ENCODE data around the gene GPR55. TPM values are rescaled to one million over a fixed set of nuclear protein-coding genes. Genes with fewer than 3 reads are reported as not detected.
A peak's percentile ranks its signal among the peaks of the same experiment; 100 is the strongest.

GPR55 gene
- polyA plus RNA-seq, 4 donors, result 0.22 to 1.6 (median 0.56) TPM

GRCh38 chr2:230874456-230874855 is 50.6 kb downstream of the GPR55 start:
- Histone ChIP-seq H3K27me3 (ENCODE audit: control insufficient read depth in 3 of 3, insufficient read depth in 3 of 3, low read length in 3 of 3) (no peaks in the 10 kb centered on the region), H3K4me1 (ENCODE audit: control insufficient read depth in 3 of 3, insufficient read depth in 2 of 3, low read depth in 1 of 3, low read length in 2 of 3) (peaks cover 0 to 74% (median 14%) of the 10 kb centered on the region in 3 donors), H3K9me3 (ENCODE audit: control insufficient read depth in 2 of 2, insufficient read depth in 1 of 2, low read depth in 1 of 2, low read length in 1 of 2) (no peaks in the 10 kb centered on the region), H3K27ac (ENCODE audit: low read depth in 1 of 3, low read length in 2 of 3) (peak overlapping the region in 1 of 3 donors; percentile 41), H3K4me3 (ENCODE audit: low read depth in 1 of 3, low read length in 3 of 3) (no peak overlapping the region), H3K36me3 (ENCODE audit: control insufficient read depth in 3 of 3, insufficient read depth in 2 of 3, low read depth in 1 of 3, low read length in 3 of 3) (peaks cover 3 to 99% (median 3%) of the 10 kb centered on the region in 3 donors)
- WGBS, 3 donors, result 87 to 92% (median 90%) methylated on average over 11 of the region's 11 CpGs
- FAIRE-seq (no peak), DNase-seq (no peak)

GRCh38 chr2:230873661-230874401 is 51.2 kb downstream of the GPR55 start:
- H3K4me1 ChIP-seq (ENCODE audit: control insufficient read depth in 3 of 3, insufficient read depth in 2 of 3, low read depth in 1 of 3, low read length in 2 of 3), result peaks cover 0 to 74% (median 14%) of the 10 kb centered on the region in 3 donors
- no peak for FAIRE-seq
- WGBS, 3 donors, result 73 to 79% (median 77%) methylated on average over 13 of the region's 13 CpGs

DNA sequence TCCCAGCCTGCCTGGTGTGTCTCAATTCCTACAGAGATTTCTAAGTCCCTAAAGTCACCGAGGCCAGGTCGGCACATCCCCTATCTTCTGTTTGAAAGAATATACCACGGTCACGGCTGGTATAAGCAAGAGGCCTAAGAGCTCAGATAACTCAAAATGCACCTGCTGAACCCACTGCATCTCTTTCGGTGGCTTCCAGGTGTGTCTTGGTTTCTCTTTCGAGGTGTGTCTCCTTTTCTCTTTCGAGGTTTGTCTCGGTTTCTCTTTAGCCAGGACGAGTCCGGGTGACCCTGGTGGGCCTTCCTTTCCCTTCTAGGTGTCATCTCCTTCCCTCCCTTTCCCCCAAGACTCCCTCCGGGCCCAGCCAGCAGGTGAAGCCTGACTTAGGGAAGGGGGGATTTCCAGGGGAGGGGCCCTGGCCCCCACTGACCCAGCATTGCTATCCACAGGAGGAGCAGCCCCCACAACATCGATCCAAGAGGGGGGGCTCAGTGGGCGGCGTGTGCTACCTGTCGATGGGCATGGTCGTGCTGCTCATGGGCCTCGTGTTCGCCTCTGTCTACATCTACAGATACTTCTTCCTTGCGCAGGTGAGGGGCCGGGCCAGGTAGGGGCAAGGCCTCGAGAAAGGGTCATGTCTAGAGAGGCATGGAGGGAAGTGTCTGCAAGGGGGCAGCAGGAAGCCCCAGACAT is 51.9 kb downstream of the GPR55 start:
- WGBS, 3 donors, result 55 to 72% (median 56%) methylated on average over 21 of the region's 21 CpGs
- no peak for FAIRE-seq
- H3K36me3 ChIP-seq (ENCODE audit: control insufficient read depth in 3 of 3, insufficient read depth in 2 of 3, low read depth in 1 of 3, low read length in 3 of 3), result peaks cover 2 to 97% (median 3%) of the 10 kb centered on the region in 3 donors
- H3K4me1 ChIP-seq (ENCODE audit: control insufficient read depth in 3 of 3, insufficient read depth in 2 of 3, low read depth in 1 of 3, low read length in 2 of 3), result peaks cover 0 to 74% (median 12%) of the 10 kb centered on the region in 3 donors
- DNase-seq, result peak in 1 of 2 donors; percentile 55
- no peak overlapping the region for H3K4me3 ChIP-seq (ENCODE audit: low read depth in 1 of 3, low read length in 3 of 3)
- H3K27me3 ChIP-seq (ENCODE audit: control insufficient read depth in 3 of 3, insufficient read depth in 3 of 3, low read length in 3 of 3), result no peaks in the 10 kb centered on the region
- peak overlapping the region in 2 of 3 donors; percentile 32 to 75 for H3K27ac ChIP-seq (ENCODE audit: low read depth in 1 of 3, low read length in 2 of 3)
- no peaks in the 10 kb centered on the region for H3K9me3 ChIP-seq (ENCODE audit: control insufficient read depth in 2 of 2, insufficient read depth in 1 of 2, low read depth in 1 of 2, low read length in 1 of 2)

More at GRCh38 chr2:230873661-230874401, 51.2 kb downstream of the GPR55 start:
- Histone ChIP-seq H3K4me3 (ENCODE audit: low read depth in 1 of 3, low read length in 3 of 3) (no peak overlapping the region), H3K9me3 (ENCODE audit: control insufficient read depth in 2 of 2, insufficient read depth in 1 of 2, low read depth in 1 of 2, low read length in 1 of 2) (no peaks in the 10 kb centered on the region), H3K36me3 (ENCODE audit: control insufficient read depth in 3 of 3, insufficient read depth in 2 of 3, low read depth in 1 of 3, low read length in 3 of 3) (peaks cover 3 to 98% (median 3%) of the 10 kb centered on the region in 3 donors), H3K27ac (ENCODE audit: low read depth in 1 of 3, low read length in 2 of 3) (peak overlapping the region in 1 of 3 donors; percentile 75), H3K27me3 (ENCODE audit: control insufficient read depth in 3 of 3, insufficient read depth in 3 of 3, low read length in 3 of 3) (no peaks in the 10 kb centered on the region)
- no peak for DNase-seq

DNA sequence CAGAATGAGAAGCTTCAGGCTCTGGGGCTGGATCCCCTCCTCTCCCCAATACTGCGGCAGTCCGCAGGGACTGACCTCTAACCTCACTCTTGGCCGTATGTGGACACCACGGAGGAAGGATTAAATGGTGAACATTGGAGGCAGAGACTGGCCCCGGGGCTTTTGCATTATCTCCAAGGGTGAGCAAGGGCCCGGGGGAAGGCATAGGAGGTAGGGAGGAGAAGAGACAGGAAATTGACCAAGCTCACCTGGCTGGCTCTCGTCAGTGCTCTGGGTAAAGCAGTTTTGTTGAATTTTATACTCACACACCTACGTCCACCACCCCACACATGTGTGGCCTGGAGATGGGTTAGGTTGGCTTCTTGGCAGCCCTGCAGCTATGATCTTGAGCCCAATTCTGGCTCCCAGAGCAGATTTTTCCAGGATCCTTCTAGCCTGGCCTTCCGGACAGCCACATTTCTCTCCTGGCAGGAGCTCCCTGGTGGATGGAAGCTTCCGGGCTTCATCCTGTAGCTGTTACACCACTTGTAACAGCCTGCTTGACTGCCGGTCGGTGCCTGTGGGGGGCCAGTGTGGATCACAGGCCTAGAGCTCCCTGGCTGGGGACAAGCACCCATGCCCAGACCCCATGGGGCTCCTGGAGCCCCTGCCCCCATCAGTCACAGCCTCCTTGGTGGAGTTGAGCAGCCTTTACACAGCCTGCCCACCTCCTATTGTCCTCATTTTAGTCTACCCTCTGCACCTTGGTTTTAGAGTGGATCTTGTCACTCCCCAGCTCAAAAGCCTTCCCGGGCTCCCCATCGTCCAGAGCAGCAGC is 52.7 kb downstream of the GPR55 start:
- Histone ChIP-seq H3K9me3 (ENCODE audit: control insufficient read depth in 2 of 2, insufficient read depth in 1 of 2, low read depth in 1 of 2, low read length in 1 of 2) (no peaks in the 10 kb centered on the region), H3K4me1 (ENCODE audit: control insufficient read depth in 3 of 3, insufficient read depth in 2 of 3, low read depth in 1 of 3, low read length in 2 of 3) (peaks cover 0 to 72% (median 7%) of the 10 kb centered on the region in 3 donors), H3K36me3 (ENCODE audit: control insufficient read depth in 3 of 3, insufficient read depth in 2 of 3, low read depth in 1 of 3, low read length in 3 of 3) (peaks cover 0 to 96% (median 3%) of the 10 kb centered on the region in 3 donors), H3K27me3 (ENCODE audit: control insufficient read depth in 3 of 3, insufficient read depth in 3 of 3, low read length in 3 of 3) (no peaks in the 10 kb centered on the region), H3K4me3 (ENCODE audit: low read depth in 1 of 3, low read length in 3 of 3) (no peak overlapping the region), H3K27ac (ENCODE audit: low read depth in 1 of 3, low read length in 2 of 3) (peak overlapping the region in 2 of 3 donors; percentile 32 to 65)
- no peak for DNase-seq
- no peak for FAIRE-seq
- WGBS, 3 donors, result 84 to 90% (median 89%) methylated on average over 14 of the region's 14 CpGs

DNA sequence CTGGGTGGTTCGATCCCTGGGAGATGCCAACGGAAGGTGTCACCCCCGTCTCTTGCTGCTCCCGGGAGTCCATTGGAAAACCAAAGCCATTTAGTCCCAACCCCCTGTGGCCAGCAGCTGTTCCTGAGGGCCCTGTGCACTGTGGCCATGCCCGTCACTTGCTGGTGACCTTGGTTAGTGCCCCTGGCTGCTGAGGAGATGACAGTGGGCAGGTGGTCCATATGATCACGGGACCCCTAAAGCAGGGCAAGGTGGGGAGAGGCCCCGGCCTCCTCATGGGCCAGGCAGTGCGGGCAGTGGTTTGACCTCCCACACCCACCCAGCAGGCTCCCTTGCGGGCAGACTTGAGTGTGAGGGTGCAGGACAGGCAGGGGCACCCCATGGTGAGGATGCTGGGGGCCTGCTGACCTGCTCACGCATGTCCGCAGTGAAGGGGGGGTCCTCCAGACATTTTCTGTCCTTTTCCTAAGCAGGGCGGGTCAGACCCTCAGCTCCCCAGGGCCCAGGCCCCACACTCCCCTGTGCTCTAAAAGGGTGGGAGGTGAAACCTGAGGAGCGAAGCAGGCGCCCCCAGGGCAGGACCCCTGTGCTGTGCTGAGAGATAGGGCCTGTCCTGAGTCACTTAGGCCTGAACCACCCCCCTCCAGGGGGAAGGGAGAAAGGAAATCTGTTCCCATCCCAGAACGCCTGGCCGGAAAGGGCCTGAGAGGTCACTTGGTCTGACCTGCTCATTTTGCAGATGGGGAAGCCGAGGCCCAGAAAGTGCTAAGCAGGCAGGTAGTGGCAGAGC is 53.5 kb downstream of the GPR55 start:
- Histone ChIP-seq H3K27me3 (ENCODE audit: control insufficient read depth in 3 of 3, insufficient read depth in 3 of 3, low read length in 3 of 3) (no peaks in the 10 kb centered on the region), H3K36me3 (ENCODE audit: control insufficient read depth in 3 of 3, insufficient read depth in 2 of 3, low read depth in 1 of 3, low read length in 3 of 3) (peaks cover 0 to 95% (median 3%) of the 10 kb centered on the region in 3 donors), H3K9me3 (ENCODE audit: control insufficient read depth in 2 of 2, insufficient read depth in 1 of 2, low read depth in 1 of 2, low read length in 1 of 2) (no peaks in the 10 kb centered on the region), H3K27ac (ENCODE audit: low read depth in 1 of 3, low read length in 2 of 3) (peak overlapping the region in 2 of 3 donors; percentile 46 to 80), H3K4me1 (ENCODE audit: control insufficient read depth in 3 of 3, insufficient read depth in 2 of 3, low read depth in 1 of 3, low read length in 2 of 3) (peaks cover 0 to 72% (median 9%) of the 10 kb centered on the region in 3 donors), H3K4me3 (ENCODE audit: low read depth in 1 of 3, low read length in 3 of 3) (no peak overlapping the region)
- 78 to 97% (median 80%) methylated on average over 17 of the region's 17 CpGs for WGBS, 3 donors
- FAIRE-seq (no peak), DNase-seq (no peak)

- 50 to 78% (median 77%) methylated on average over 18 of the region's 18 CpGs for WGBS, 3 donors
- FAIRE-seq (no peak), DNase-seq (peak in 1 of 2 donors; percentile 88)
- Histone ChIP-seq H3K27ac (ENCODE audit: low read depth in 1 of 3, low read length in 2 of 3) (peak overlapping the region in 2 of 3 donors; percentile 48 to 80), H3K27me3 (ENCODE audit: control insufficient read depth in 3 of 3, insufficient read depth in 3 of 3, low read length in 3 of 3) (no peaks in the 10 kb centered on the region), H3K9me3 (ENCODE audit: control insufficient read depth in 2 of 2, insufficient read depth in 1 of 2, low read depth in 1 of 2, low read length in 1 of 2) (no peaks in the 10 kb centered on the region), H3K4me1 (ENCODE audit: control insufficient read depth in 3 of 3, insufficient read depth in 2 of 3, low read depth in 1 of 3, low read length in 2 of 3) (peaks cover 0 to 74% (median 10%) of the 10 kb centered on the region in 3 donors), H3K4me3 (ENCODE audit: low read depth in 1 of 3, low read length in 3 of 3) (no peak overlapping the region), H3K36me3 (ENCODE audit: control insufficient read depth in 3 of 3, insufficient read depth in 2 of 3, low read depth in 1 of 3, low read length in 3 of 3) (peaks cover 0 to 91% (median under 1%) of the 10 kb centered on the region in 3 donors)
Measured at GRCh38 chr2:230870544-230871360, 54.3 kb downstream of the GPR55 start.

- H3K36me3 ChIP-seq (ENCODE audit: control insufficient read depth in 3 of 3, insufficient read depth in 2 of 3, low read depth in 1 of 3, low read length in 3 of 3), result peaks cover 0 to 84% (median 0%) of the 10 kb centered on the region in 3 donors
- H3K9me3 ChIP-seq (ENCODE audit: control insufficient read depth in 2 of 2, insufficient read depth in 1 of 2, low read depth in 1 of 2, low read length in 1 of 2), result no peaks in the 10 kb centered on the region
- peak overlapping the region in 2 of 3 donors; percentile 48 to 80 for H3K27ac ChIP-seq (ENCODE audit: low read depth in 1 of 3, low read length in 2 of 3)
- 77 to 87% (median 85%) methylated on average over 10 to 11 of the region's 11 CpGs for WGBS, 3 donors
- no peaks in the 10 kb centered on the region for H3K27me3 ChIP-seq (ENCODE audit: control insufficient read depth in 3 of 3, insufficient read depth in 3 of 3, low read length in 3 of 3)
- no peak for FAIRE-seq
- DNase-seq, result no peak
- peaks cover 0 to 74% (median 10%) of the 10 kb centered on the region in 3 donors for H3K4me1 ChIP-seq (ENCODE audit: control insufficient read depth in 3 of 3, insufficient read depth in 2 of 3, low read depth in 1 of 3, low read length in 2 of 3)
- H3K4me3 ChIP-seq (ENCODE audit: low read depth in 1 of 3, low read length in 3 of 3), result peak overlapping the region in 1 of 3 donors; percentile 14
Measured at GRCh38 chr2:230869914-230870543, 55.0 kb downstream of the GPR55 start.
